HepG2 (cell line): ENCODE measurements around the gene GNAS.

Experiments
- ARID2 ChIP-seq: sonication (generic); formaldehyde crosslinking; IDR thresholded peaks from 2 replicates; pipeline ENCODE4 v1.8.1; 2022; ENCODE audit warnings: mild to moderate bottlenecking, missing genetic modification reagents, borderline replicate concordance
- CAMTA2 ChIP-seq: sonication (generic); formaldehyde crosslinking; IDR thresholded peaks from 2 replicates; pipeline ENCODE4 v1.4.0; 2020; ENCODE audit warnings: mild to moderate bottlenecking, missing genetic modification reagents, borderline replicate concordance
- ESRRA ChIP-seq: sonication (generic); formaldehyde crosslinking; IDR thresholded peaks from 2 replicates; pipeline ENCODE4 v1.5.1; 2020; ENCODE audit warnings: mild to moderate bottlenecking, low read depth, missing genetic modification reagents
- EZH2 ChIP-seq: conservative IDR thresholded peaks from 2 replicates; pipeline ENCODE4 v1.6.1; 2012; ENCODE audit warnings: mild to moderate bottlenecking, low read depth, low read length, moderate library complexity
- SMAD9 ChIP-seq: sonication (generic); formaldehyde crosslinking; IDR thresholded peaks from 2 replicates; pipeline ENCODE4 v1.5.1; 2020; ENCODE audit warnings: mild to moderate bottlenecking, missing genetic modification reagents
- TF ChIP-seq, protein P1 (sequence below): sonication (generic); formaldehyde crosslinking; IDR thresholded peaks from 2 replicates; pipeline ENCODE4 v1.4.0; 2020; ENCODE audit warnings: mild to moderate bottlenecking, missing genetic modification reagents
- TF ChIP-seq, protein P2 (sequence below): sonication (generic); formaldehyde crosslinking; IDR thresholded peaks from 2 replicates; pipeline ENCODE4 v1.5.0; 2020; ENCODE audit warnings: mild to moderate bottlenecking, missing genetic modification reagents, moderate library complexity
- TF ChIP-seq, protein P3 (sequence below): sonication (generic); formaldehyde crosslinking; IDR thresholded peaks from 2 replicates; pipeline ENCODE4 v1.4.0; 2020; ENCODE audit warnings: mild to moderate bottlenecking, low read depth, missing genetic modification reagents
- TF ChIP-seq, protein P4 (sequence below): sonication (generic); formaldehyde crosslinking; IDR thresholded peaks from 2 replicates; pipeline ENCODE4 v1.4.0; 2020; ENCODE audit warnings: missing genetic modification reagents
- TF ChIP-seq, protein P5 (sequence below): sonication (generic); formaldehyde crosslinking; IDR thresholded peaks from 2 replicates; pipeline ENCODE4 v1.4.0; 2020; ENCODE audit warnings: missing genetic modification reagents, mild to moderate bottlenecking, borderline replicate concordance

DNA sequence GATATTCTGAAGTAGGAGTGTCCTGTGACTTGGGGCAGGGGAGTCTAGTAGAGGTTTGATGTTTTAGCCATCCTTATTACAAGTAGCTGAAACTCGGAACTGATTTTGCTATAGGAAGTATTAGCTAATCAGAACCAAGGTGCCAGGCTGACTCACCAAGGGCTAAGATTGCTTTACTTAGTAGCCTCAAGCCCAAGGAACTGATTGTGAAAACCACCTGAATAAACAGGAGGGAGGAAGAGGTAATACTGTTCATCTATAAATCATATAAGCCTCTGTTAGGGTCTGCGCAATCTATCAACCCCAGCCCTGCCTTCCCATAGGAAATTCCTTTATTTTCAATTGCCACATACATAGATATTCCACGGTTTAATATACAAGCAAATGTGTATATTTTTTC is 54.4 kb downstream of the GNAS start:
- TF ChIP-seq CAMTA2 (CRISPR knock-in tag) (no peak), ARID2 (CRISPR knock-in tag) (no peak), SMAD9 (no peak), ESRRA (no peak), EZH2 (no peak)
- TF ChIP-seq, protein P1, sequence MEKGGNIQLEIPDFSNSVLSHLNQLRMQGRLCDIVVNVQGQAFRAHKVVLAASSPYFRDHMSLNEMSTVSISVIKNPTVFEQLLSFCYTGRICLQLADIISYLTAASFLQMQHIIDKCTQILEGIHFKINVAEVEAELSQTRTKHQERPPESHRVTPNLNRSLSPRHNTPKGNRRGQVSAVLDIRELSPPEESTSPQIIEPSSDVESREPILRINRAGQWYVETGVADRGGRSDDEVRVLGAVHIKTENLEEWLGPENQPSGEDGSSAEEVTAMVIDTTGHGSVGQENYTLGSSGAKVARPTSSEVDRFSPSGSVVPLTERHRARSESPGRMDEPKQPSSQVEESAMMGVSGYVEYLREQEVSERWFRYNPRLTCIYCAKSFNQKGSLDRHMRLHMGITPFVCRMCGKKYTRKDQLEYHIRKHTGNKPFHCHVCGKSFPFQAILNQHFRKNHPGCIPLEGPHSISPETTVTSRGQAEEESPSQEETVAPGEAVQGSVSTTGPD (CRISPR knock-in tag), result no peak
- TF ChIP-seq, protein P2, sequence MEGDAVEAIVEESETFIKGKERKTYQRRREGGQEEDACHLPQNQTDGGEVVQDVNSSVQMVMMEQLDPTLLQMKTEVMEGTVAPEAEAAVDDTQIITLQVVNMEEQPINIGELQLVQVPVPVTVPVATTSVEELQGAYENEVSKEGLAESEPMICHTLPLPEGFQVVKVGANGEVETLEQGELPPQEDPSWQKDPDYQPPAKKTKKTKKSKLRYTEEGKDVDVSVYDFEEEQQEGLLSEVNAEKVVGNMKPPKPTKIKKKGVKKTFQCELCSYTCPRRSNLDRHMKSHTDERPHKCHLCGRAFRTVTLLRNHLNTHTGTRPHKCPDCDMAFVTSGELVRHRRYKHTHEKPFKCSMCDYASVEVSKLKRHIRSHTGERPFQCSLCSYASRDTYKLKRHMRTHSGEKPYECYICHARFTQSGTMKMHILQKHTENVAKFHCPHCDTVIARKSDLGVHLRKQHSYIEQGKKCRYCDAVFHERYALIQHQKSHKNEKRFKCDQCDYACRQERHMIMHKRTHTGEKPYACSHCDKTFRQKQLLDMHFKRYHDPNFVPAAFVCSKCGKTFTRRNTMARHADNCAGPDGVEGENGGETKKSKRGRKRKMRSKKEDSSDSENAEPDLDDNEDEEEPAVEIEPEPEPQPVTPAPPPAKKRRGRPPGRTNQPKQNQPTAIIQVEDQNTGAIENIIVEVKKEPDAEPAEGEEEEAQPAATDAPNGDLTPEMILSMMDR (CRISPR knock-in tag), result no peak
- TF ChIP-seq, protein P3, sequence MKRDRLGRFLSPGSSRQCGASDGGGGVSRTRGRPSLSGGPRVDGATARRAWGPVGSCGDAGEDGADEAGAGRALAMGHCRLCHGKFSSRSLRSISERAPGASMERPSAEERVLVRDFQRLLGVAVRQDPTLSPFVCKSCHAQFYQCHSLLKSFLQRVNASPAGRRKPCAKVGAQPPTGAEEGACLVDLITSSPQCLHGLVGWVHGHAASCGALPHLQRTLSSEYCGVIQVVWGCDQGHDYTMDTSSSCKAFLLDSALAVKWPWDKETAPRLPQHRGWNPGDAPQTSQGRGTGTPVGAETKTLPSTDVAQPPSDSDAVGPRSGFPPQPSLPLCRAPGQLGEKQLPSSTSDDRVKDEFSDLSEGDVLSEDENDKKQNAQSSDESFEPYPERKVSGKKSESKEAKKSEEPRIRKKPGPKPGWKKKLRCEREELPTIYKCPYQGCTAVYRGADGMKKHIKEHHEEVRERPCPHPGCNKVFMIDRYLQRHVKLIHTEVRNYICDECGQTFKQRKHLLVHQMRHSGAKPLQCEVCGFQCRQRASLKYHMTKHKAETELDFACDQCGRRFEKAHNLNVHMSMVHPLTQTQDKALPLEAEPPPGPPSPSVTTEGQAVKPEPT (CRISPR knock-in tag), result no peak
- TF ChIP-seq, protein P4, sequence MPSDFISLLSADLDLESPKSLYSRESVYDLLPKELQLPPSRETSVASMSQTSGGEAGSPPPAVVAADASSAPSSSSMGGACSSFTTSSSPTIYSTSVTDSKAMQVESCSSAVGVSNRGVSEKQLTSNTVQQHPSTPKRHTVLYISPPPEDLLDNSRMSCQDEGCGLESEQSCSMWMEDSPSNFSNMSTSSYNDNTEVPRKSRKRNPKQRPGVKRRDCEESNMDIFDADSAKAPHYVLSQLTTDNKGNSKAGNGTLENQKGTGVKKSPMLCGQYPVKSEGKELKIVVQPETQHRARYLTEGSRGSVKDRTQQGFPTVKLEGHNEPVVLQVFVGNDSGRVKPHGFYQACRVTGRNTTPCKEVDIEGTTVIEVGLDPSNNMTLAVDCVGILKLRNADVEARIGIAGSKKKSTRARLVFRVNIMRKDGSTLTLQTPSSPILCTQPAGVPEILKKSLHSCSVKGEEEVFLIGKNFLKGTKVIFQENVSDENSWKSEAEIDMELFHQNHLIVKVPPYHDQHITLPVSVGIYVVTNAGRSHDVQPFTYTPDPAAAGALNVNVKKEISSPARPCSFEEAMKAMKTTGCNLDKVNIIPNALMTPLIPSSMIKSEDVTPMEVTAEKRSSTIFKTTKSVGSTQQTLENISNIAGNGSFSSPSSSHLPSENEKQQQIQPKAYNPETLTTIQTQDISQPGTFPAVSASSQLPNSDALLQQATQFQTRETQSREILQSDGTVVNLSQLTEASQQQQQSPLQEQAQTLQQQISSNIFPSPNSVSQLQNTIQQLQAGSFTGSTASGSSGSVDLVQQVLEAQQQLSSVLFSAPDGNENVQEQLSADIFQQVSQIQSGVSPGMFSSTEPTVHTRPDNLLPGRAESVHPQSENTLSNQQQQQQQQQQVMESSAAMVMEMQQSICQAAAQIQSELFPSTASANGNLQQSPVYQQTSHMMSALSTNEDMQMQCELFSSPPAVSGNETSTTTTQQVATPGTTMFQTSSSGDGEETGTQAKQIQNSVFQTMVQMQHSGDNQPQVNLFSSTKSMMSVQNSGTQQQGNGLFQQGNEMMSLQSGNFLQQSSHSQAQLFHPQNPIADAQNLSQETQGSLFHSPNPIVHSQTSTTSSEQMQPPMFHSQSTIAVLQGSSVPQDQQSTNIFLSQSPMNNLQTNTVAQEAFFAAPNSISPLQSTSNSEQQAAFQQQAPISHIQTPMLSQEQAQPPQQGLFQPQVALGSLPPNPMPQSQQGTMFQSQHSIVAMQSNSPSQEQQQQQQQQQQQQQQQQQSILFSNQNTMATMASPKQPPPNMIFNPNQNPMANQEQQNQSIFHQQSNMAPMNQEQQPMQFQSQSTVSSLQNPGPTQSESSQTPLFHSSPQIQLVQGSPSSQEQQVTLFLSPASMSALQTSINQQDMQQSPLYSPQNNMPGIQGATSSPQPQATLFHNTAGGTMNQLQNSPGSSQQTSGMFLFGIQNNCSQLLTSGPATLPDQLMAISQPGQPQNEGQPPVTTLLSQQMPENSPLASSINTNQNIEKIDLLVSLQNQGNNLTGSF, result no peak
- TF ChIP-seq, protein P5, sequence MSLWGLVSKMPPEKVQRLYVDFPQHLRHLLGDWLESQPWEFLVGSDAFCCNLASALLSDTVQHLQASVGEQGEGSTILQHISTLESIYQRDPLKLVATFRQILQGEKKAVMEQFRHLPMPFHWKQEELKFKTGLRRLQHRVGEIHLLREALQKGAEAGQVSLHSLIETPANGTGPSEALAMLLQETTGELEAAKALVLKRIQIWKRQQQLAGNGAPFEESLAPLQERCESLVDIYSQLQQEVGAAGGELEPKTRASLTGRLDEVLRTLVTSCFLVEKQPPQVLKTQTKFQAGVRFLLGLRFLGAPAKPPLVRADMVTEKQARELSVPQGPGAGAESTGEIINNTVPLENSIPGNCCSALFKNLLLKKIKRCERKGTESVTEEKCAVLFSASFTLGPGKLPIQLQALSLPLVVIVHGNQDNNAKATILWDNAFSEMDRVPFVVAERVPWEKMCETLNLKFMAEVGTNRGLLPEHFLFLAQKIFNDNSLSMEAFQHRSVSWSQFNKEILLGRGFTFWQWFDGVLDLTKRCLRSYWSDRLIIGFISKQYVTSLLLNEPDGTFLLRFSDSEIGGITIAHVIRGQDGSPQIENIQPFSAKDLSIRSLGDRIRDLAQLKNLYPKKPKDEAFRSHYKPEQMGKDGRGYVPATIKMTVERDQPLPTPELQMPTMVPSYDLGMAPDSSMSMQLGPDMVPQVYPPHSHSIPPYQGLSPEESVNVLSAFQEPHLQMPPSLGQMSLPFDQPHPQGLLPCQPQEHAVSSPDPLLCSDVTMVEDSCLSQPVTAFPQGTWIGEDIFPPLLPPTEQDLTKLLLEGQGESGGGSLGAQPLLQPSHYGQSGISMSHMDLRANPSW (CRISPR knock-in tag), result no peak
